CD4-positive, alpha-beta T cell treated with Interleukin-10 for 1 hour (primary cell): ENCODE data around the gene THAP5.
A peak's percentile ranks its signal among the peaks of the same experiment; 100 is the strongest.
"Not testable (repeated sequence)": the region's sequence is repeated elsewhere in the genome, so short reads cannot be mapped to it uniquely, and the experiment has no call there.

Source experiments
- DNase-seq: peaks from one replicate; pipeline ENCODE4 v3.0.0-alpha.2; 2020

THAP5 gene

DNA sequence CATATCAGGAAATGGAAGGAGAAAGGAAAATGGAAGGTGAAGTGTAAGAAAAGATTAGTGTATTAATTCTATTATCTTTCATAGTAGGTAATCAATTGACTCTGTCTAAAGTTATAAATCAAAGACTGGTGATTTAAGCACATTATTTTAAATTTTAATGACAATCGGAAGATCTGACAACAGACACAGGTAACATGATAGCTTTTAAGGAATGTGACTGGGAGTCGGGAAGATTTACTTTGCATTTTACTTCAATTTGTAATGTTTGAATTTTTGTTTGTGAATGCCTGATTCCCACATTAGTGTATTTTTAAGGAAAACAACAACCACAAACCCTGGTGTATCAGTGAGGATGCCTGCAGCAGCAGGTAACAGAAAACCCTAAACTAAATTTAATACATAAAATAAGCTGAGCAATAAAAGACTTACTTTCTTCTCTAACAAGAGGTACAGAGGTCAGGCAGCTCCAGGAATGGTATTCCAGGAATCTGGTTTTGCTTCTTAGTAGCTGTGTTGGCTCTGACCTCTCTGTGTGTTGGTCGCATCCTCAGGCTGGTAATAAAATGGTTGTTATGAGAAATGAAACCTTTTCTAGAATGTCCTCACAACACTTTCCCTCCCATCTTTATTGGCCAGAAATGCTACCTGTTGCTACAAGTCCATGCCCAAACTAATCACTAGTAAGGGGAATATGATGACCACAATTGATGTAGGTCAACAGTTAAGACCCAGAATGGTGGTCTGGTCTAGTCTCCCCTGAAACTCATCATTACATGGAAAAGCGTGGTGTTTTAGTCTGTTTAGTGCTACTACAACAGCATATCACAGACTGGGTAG, 12.4 kb upstream of the THAP5 start:
- no peak for DNase-seq

DNA sequence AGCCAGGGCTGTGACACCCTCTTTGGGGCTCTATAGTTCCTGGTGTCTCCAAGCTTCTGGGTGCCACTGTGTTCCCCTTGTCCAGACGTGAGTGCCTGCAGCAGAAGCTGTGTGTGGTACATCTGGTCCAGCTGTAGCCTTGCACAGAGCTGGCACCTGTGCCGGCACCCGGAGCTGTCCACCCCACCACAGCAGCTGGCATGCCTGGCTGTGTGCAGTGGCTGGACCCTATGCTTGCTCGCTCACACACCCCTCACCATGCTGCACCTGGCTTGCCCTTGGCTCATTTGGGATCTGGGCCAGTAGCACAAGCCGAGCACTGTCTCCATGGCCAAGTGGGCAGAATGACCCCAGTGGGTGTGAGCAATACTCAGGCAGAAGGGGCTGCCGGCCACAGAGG, 10.8 kb upstream of the THAP5 start:
- no peak for DNase-seq

DNA sequence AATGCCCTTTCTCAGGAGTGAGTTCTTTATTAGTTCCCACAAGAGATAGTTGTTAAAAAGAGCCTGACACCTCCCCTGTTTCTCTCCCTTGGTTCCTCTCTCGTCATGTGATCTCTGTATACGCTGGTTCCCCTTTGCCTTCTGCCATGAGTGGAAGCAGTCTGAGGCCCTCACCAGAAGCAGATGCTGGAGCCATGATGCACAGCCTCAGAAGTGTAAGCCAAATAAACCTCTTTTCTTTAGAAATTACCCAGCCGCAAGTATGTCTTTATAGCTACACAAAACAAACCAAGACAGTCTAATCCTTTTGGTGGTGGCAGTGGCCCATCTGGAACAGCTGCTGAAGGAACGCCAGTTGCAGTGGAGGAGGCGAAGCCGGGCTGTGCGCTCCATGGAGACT, 9.4 kb upstream of the THAP5 start:
- no peak for DNase-seq

GRCh38 chr7:108576116-108576515, 6.6 kb upstream of the THAP5 start:
- DNase-seq: no peak

DNA sequence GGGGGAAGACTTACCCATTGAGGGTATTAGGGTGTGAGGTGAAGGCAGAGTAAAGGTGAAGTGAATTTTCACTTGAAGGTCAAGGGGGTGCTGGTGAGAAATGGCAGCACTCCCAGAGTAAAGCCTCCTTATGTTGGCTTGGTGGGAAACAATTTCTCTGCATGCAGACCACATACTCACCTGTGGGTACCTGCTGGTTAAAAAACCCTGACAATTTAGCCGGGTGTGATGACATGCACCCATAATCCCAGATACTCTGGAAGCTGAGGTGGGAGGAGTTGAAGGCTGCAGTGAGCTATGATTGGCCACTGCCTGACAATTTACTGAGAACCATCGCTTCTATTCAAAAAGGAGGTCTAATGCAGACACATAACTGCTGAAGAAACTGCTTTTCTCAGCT, 5.7 kb upstream of the THAP5 start:
- no peak for DNase-seq

GRCh38 chr7:108572480-108572879, 3.0 kb upstream of the THAP5 start:
- DNase-seq: no peak

DNA sequence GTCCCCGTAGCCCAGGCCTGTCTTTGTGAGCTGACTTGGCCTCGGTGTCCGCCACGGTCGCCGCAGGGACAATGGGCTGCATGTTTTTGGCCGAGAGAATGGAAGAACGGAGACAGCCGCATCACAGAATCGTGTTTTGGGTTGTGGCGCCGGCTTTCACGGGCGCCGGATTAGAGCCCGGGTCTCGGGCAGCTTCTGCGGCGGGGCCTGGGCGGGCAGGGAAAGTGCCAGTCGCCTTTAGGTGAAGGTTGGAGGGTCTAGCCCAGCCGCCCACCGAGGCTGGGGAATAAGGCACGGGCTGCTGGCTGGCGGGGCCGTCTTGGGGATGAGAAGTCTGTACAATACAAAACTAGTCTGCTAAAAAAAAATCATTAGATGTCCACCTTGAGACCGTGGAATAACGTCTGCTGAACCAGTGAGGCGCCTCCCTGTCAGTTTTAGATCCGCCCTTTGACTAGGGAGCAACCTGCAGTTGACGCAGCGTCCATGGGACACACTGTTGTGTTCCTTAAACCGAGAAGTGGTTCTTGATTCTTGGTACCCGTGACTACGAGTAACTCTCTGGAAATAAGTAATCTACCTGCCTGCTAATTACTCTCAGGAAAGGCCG, 745 bp upstream of the THAP5 start:
- DNase-seq: peak; percentile 60

DNA sequence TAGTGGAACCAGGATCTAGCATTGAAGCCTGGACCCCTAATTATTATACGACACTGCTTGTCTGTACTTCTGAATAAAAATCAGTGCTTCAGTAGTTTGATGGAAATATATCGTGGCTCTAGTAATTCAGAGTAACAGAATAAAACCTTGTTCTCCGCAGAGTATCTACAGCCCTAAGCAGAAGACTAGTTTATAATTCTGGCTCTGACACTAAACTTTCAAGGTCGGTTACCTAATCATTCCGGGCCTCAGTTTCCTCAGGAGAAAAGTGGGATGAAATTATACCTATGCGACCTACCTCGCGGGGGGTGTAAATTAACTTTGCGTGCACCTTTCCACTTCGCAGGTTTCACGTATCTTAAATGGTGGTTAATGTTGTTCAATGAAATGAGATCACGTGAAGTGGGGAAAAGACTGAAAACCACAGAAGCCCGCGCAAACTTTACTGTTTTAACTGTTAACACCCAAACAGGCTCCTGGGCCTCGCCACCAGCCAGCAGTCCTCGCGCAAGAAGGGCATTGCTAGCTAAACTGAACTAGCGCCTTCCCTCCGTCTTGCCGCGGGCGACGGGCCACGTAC, 615 bp downstream of the THAP5 start:
- peak; percentile 9 for DNase-seq

DNA sequence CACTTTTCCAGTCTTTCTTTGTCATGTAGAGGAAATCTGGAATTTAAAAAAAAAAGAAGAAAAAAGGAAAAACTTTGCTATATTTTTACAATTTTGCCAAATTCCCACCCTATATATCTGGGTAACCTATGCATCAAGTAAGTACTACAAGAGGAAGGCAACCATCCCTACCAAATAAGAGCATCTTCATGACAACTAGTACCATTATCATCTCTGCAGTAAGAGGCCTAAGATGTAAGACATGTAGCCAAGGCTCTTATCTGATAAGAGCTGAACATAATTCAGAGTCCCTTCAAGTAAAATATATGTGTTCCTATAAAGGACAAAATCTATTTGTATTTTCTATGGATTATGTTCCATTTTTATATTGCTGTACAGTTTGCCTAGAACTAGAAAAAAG, 3.5 kb downstream of the THAP5 start:
- DNase-seq: no peak

- no peak for DNase-seq
Measured at GRCh38 chr7:108561047-108561619, 8.4 kb downstream of the THAP5 start.

- DNase-seq: no peak
Measured at GRCh38 chr7:108559253-108559652, 10.3 kb downstream of the THAP5 start.

DNA sequence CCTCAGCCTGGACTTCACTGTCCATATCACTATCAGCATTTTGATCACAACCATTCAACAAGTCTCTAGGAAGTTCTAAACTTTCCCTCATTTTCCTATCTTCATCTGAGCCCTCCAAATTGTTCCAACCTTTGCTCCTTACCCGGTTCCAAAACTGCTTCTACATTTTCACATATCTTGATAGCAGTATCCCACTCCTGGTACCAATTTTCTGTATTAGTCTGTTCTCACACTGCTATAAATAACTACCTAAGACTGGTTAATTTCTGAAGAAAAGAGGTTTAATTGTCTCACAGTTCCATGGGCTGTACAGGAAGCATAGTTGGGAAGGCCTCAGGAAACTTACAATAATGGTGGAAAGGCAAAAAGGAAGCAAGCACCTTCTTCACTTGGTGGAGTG, 11.9 kb downstream of the THAP5 start:
- DNase-seq: no peak

GRCh38 chr7:108557191-108557590, 12.3 kb downstream of the THAP5 start:
- DNase-seq: no peak

GRCh38 chr7:108556665-108557064, 12.8 kb downstream of the THAP5 start:
- not testable (repeated sequence) for DNase-seq

DNA sequence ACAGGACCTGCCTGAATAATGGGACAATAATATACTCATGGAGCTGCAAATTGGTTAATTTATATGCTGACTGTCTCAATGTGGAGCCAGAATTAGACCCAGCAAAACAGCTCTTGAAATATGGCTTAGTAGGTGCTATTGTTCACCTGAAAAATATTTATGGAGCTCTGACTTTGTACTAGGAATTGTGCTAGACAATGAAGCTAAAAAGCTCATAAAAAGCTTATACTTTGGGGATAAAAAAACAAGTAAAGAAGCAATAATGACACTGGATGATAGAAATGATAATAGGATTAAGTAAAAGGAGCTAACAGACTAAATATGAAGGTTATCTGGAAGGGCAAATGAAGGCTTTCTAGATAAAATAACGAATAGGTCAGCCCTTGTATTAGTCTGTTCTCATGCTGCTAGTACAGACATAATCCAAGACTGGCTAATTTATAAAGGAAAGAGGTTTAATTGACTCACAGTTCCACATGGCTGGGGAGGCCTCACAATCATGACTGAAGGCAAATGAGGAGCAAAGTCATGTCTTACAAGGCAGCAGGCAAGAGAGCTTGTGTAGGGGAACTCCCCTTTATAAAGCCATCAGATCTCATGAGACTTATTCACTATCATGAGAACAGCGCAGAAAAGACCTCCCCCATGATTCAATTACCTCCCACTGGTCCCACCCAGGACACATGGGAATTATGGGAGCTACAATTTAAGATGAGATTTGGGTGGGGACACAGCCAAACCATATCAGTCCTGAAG, 21.2 kb downstream of the THAP5 start:
- not testable (repeated sequence) for DNase-seq

- DNase-seq: no peak
Measured at GRCh38 chr7:108541478-108541877, 28.0 kb downstream of the THAP5 start.

DNA sequence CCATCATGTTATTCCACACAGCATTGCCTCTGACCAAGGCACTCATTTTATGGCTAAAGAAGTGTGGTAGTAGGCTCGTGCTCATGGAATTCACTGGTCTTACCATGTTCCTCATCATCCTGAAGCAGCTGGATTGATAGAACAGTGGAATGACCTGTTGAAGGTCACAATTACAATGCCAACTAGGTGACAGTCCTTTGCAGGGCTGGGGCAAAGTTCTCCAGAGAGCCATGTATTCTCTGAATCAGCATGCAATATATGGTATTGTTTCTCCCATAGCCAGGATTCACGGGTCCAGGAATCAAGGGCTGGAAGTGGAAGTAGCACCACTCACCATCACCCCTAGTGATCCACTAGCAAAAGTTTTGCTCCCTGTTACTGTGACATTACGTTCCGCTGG, 30.8 kb downstream of the THAP5 start:
- DNase-seq: not testable (repeated sequence)

GRCh38 chr7:108538236-108538635, 31.3 kb downstream of the THAP5 start:
- not testable (repeated sequence) for DNase-seq

GRCh38 chr7:108537229-108537628, 32.3 kb downstream of the THAP5 start:
- DNase-seq: no peak

- no peak for DNase-seq
Measured at GRCh38 chr7:108535744-108536143, 33.8 kb downstream of the THAP5 start.

DNA sequence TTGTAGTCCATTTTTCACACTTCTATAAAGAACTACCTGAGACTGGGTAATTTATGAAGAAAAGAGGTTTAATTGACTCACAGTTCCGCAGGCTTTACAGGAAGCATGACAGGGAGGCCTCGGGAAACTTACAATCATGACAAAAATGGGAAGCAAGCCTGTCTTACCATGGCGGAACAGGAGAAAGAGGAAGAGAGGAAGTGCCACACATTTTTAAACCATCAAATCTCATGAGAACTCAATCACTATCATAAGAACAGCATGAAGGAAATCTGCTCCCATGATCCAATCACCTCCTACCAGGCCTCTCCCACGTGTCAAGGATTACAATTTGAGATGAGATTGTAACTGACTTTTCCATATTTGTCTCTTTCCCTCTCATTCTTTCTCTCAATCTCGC, 34.2 kb downstream of the THAP5 start:
- DNase-seq: no peak

DNA sequence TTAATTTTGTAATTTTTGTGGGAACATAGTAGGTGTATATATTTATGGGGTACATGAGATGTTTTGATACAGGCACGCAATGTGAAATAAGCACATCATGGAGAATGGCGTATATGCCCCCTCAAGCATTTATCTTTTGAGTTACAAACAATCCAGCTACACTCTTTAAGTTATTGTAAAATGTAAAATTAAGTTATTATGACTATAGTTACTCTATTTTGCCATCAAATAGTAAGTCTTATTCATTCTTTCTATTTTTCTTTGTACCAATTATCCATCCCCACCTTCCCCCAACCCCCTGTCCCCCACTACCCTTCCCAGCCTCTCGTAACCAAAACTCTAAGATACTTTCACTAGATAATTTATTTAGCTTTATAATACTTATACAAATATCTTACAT, 35.8 kb downstream of the THAP5 start:
- DNase-seq: no peak

DNA sequence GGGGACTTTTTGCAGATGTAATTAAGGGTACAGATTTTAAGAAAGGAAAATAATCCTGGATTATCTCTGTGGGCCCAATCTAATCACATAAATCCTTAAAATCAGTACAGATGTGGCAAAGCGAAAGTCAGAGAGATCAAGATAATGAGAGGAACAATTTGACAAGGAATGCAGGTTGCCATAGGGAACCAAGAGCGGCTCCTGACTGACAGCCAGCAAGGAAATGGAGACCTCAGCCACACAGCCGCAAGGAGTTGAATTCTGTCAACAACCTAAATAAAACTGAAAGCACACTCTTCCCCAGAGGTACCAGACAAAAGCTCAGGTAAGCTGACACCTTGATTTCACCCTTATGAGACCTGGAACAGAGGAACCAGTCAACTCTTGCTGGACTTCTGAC, 40.2 kb downstream of the THAP5 start:
- DNase-seq: no peak
